GM19372 (cell line): ENCODE data around the gene RNASEL.
"Not testable (repeated sequence)": the region's sequence is repeated elsewhere in the genome, so short reads cannot be mapped to it uniquely, and the experiment has no call there.

Experiments
- ATAC-seq: cut with Tn5 transposase; IDR thresholded peaks from one replicate; pipeline ENCODE4 v1.9.1; 2021; ENCODE audit warnings: mild to moderate bottlenecking, low read depth, moderate library complexity; ENCODE audit not compliant: unreplicated experiment

Gene RNASEL, protein sequence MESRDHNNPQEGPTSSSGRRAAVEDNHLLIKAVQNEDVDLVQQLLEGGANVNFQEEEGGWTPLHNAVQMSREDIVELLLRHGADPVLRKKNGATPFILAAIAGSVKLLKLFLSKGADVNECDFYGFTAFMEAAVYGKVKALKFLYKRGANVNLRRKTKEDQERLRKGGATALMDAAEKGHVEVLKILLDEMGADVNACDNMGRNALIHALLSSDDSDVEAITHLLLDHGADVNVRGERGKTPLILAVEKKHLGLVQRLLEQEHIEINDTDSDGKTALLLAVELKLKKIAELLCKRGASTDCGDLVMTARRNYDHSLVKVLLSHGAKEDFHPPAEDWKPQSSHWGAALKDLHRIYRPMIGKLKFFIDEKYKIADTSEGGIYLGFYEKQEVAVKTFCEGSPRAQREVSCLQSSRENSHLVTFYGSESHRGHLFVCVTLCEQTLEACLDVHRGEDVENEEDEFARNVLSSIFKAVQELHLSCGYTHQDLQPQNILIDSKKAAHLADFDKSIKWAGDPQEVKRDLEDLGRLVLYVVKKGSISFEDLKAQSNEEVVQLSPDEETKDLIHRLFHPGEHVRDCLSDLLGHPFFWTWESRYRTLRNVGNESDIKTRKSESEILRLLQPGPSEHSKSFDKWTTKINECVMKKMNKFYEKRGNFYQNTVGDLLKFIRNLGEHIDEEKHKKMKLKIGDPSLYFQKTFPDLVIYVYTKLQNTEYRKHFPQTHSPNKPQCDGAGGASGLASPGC

DNA sequence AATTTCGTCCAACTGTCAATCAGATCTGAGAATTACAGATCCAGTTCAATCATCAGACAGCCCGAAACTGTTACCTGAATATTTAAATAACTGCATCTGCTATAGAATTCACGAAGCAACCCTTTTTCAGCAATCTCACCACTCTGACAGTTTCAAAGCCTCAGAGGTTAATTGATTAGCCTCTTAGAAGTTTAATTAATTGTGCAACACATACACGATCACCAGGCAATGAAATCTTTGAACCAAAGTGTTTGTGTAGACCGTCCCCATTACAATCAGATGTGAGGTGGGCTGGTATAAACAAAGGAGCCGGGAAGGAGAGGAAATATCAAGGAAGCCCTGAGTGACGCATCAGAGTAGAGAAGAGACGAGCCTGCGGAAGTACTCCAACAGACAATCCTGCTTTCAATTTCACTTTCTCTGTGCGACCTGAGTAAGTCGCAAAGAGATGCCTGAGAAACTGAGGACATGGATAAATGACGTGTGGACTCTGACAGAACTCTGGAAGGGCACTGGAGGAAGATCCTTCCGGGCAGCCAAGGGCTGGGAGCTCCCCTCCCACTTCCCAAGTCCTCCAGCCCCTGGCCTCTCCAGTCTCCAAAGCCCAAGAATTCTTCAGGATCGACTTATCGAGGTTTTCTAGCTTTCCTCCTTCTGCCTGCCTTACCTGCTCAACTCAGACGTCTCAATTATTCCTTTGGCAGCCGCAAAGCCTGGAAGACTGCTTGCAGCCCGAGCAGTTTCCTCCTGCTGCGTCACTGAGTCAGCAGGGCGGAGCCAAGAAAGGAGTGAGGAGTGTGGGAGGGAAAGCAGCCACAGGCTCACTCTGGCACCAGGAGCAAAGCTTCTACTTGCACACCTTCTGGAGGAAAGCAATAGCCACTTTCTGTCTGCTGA lies at the start of gene RNASEL:
Gene RNASEL, minus strand, starts transcription at position 757 of the 897 bp plus-strand sequence. CDS start 2,450 bp downstream, outside the sequence.
- ATAC-seq = peak; percentile 80

DNA sequence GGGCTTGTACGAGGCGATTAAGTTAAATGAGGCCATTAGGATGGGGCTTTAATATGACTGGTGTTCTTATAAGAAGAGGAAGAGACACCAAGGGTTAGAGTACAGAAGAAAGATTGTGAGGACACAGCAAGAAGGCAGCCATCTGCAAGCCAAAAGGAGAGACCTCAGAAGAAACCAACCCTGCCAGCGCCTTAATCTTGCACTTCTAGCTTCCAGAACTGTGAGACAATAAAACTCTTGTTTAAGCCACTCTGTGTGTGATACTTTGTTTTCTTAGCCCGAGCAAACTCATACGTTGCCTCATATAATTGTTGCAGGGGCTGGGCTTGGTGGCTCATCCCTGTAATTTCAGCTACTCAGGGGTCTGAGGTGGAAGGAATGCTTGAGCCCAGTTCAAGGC lies 48.7 kb upstream of the RNASEL start:
- ATAC-seq = no peak

DNA sequence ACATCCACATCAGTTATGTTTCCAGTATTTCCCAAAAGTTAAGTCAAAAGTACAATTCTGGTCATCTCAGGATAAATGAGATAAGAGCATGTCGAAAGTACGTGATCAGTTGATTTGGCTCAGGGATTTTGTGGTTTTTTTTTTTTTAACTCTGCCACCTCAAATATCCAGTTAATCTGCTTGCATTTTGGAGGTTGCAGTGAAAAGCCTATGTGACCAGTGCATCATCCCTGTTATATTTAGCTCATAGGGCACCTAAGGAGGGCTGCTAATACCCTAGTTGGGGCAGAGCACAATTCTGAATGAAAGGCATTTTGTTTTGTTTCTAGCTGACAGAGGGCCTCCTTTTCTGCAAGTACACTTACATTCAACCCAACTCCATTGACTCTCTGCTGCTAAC lies 46.8 kb upstream of the RNASEL start:
- ATAC-seq = no peak

DNA sequence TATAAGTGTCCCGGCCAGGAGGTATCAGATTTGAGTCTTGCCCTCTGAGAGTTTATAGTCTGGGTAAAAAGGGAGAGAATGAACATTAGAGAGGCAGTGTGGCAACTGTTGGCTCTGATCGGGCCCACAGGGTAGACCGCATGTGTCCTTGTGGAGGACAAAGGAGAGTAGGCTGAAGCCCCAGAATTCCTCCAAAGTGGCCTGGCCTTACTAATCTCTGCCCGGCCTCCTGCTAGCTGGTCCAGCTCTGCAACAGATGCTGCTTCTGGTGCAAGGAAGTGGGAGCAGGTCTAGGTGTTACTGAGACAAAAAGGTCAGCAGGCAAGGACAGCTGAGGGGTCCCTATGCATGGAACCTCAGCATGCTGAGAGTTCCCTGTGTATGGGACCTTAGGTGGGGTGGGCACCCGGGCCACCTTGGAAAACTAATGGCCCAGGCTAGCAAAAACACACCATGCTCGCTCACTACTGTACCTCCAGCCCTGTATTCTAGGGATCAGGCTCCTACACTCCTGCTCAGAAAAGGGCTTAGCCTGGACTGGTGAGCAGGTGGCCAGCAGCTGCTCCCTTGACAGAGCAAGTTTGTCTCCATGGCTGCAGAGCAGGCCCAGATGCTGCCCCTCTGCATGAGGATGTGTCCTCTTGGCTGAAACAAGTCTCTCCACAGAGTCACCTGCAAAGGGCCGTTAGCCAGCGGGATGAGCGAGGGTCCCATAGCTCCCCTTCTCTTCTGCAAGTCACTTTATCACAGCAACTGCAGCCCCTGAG lies 45.4 kb upstream of the RNASEL start:
- no peak for ATAC-seq

DNA sequence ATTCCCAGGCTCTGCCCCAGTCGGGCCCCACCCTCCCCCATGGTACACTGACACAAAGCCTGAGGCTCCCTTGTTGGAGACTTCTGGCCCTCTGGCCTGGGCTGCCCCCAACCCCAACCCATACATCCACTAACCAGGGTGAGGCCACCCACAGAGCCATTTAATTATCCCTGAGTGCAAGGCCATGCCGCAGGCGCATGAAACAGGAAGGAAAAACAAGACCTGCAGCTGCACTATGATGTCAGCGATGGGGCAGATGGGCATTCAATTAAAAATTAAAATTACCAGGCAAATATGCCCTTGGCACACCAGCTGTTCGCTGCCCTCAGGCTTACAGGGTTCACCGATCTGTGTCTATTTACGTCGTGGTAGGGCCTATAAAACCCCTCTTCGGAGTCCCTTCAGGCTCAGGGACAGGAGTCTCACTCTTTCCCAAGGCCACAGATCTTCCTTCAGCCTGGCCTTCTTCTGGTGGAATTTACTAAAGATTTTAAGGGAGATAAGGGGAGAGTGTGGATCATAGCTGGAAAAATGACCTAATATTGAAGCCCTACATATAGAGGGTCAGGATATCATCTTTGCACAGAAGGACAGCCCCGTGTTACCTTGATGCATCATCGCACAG lies 44.7 kb upstream of the RNASEL start:
- ATAC-seq = no peak

DNA sequence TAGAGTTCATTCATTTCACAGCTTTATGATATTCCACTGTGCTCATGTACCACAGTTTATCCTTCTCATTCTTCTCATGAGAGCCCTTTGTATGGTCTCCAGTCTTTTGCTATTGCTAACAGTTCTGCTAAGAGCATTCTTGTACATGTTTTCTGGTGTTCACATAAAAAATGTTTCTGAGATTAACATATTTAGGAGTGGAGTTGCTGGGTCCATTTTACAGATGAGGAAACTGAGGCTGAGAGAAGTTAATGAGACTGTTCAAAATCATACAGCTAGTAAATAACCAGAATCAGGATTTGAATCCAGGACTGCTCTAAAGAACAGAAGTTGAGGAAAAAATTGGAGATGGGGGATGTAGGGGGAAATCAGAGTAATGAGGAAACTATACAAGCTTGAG lies 44.0 kb upstream of the RNASEL start:
- ATAC-seq = no peak

DNA sequence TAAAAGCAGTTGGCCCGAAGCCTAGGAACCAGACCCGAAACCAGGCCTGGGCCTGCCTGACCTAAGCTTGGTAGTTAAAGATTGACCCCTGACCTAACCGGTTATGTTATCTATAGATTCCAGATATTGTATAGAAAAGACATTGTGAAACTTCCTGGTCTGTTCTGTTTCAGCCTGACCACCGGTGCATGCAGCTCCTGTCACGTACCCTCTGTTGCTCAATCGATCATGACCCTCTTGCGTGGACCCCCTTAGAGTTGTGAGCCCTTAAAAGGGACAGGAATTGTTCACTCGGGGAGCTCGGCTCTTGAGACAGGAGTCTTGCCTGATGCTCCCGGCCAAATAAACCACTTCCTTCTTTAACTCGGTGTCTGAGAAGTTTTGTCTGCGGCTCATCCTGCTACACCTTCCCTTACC lies 43.4 kb upstream of the RNASEL start:
- not testable (repeated sequence) for ATAC-seq

DNA sequence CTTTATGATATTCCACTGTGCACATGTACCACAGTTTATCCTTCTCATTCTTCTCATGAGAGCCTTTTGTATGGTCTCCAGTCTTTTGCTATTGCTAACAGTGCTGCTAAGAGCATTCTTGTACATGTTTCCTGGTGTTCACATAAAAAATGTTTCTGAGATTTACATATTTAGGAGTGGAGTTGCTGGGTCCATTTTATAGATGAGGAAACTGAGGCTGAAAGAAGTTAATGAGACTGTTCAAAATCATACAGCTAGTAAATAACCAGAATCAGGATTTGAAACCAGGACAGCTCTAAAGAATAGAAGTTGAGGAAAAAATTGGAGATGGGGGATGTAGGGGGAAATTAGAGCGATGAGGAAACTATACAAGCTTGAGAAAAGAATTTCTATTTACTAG lies 42.9 kb upstream of the RNASEL start:
- ATAC-seq = no peak

DNA sequence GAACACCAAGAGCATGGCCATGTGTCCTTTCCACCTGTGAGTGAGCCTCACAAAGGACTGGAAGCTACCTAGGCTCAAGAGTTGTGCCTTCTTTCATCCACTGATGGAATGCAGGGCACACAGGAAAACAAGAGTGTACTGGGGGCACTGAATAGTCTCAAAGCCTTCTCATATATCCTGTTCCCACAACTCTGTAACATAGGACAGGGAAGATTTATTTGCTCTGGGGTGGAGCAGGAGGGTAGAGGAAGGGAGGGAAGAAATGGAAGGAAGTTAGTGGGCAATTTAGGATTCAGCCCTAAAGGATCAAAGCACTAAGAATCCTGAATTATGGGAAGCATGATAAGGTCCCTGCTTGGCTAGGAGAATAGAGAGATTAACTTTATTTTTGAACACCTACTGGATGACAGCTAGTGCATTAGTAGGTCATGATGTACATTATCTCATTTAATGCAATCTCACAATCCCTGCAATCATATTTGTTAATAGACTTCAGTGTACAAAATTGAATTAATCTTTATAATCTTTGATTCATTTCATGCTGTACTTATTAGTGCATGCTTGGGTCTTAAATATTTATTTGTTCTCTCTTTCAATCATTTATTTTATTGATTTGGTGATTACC lies 42.1 kb upstream of the RNASEL start:
- no peak for ATAC-seq

DNA sequence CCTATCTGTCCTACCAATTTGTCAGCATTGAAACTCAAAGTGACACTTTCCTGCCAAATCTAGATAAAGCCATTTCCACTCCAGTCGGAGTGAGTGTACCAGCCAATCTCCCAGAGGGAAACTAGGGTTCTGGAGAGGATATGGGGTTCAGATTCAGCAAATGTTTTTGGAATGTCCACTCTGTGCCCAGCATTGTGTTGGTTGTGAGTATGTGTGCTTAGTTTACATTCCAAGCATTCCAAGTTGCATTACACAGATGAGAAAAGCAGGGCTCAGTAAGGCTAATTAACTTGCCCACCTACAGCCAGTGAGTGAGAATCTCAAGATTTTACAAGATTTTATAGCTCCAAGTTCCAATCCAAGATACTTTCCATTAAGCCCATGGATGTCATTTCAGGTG lies 41.5 kb upstream of the RNASEL start:
- ATAC-seq = no peak

DNA sequence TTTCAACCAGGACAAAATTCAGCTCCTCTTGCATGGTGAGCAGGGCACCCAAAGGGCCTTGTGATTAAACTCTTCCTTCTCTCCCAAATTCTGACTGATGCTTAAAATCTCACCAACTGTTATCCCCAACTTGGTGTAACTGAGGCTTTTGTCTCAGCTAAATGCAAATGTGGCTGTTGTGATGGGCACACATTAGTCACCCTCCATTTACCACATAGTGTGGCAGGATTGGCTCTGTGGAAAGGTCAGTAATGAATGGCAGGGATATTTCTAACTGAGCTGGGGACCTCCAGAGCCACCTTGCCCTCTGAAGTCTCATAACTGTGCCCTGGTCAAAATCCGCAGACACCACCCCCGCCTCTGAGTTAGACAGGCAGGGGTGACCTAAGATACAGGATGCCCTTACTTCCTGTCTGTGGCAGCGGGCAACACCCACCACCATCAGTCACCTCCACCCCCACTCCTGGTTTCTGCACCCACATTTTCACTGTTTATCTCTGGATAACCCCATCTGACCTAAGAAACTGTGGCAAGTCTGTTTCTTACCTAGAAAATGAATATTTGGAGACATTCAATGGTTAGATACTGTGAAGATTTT lies 40.5 kb upstream of the RNASEL start:
- no peak for ATAC-seq

DNA sequence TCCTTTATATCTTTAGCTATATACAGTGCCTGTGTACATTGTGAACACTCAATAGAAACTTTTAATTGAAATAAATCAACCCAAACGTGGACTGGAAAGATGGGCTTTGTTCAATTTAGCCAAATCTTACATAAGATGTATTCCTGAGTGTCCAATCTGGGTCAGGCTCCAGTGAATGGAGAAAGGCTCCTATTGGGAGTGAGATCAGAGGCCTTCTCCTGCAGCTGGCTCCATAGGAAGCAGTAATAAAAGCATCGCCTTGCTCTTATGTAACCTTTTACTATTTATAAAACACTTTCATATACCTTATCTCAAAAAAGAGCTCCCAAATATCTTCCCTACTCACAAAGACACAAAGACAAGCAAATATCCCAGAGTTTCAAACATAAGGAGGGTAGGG lies 40.0 kb upstream of the RNASEL start:
- no peak for ATAC-seq

DNA sequence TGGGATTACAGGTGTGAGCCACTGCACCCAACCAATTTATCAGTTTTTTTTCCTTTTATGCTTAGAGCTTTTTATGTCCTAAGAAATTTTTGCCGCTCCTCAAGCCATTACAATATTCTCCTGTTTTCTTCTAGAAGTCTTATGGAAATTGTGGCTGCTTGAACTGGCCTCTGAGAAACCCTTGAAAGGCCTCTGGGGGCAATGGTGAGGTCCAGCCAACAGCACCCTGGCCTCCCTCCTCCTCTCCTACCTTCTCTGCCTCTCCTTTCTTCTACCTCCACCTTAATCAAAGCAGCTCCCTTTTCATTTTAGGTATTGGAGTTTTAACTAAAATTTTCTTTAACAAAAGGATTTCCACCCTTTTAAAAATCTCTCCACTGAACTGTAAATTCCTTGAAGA lies 39.6 kb upstream of the RNASEL start:
- no peak for ATAC-seq

DNA sequence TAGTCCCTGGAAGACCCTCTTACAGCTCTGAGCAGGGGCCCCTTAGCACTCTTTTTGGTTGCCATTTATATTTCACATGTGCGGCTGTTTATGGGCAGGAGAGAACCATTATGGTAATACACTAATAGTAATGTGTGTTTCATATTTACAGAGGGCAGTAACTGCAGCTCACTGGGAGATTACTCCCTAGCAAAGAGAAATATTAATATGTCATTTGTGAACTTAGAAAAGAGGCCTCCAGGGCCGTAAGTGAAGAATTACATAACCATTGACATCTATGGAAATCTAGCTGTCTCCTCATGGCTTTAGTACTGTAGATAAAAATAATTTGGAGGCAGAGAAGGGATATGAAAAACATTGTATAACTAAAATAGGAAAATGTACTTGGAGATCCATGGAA lies 38.6 kb upstream of the RNASEL start:
- no peak for ATAC-seq

DNA sequence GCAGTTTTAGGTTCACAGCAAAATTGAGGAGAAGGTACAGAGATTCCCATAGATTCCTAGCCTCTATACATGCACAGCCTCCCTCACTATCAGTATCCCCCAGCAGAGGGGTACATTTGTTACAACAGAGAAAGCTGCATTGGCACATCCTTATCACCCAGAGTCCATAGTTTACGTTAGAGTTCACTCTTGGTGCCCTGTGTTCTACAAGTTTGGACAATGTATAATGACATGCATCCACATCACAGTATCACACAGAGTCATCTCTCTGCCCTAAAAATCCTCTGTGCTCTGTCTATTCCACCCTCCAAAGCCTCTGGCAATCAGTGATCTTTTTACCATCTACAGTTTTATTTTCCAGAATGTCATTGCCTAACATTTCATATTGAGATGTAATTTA lies 37.5 kb upstream of the RNASEL start:
- no peak for ATAC-seq

DNA sequence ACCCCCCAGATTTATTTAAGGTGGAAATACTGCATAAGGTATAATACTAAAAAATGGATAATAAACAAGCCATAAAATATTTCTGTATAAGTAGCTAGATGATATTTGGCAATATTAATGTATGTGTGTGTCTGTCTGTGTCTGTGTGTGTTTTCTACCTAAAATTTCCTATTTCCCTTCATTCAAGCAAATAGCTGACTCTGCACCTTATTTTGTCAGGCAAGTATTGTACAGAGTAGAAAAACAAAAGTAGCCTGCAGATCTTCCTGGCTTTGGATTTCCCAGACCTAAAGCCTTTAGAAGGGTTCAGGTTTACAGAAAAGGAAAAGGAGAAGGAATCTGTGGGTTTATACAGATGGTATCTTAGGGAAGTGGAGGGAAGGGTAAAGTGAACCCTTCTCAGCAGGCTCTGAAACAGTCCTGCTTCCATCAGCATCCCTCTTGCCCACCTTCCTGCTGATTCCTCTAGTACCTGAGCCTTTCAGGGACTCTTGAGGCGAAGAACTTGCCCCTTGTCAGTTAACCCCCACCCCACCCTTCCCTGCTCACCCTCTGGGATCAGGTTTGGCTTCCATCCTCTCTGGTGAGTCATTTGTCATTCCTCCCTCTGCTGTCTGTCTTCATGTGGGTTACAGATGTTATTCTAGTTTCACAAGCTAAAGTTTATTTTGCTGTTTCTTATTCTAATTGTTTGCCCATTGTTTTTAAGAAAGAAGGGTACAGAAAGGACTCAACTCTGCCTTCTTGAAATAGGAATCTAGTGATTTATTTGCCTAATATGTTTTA lies 36.9 kb upstream of the RNASEL start:
- ATAC-seq = no peak

DNA sequence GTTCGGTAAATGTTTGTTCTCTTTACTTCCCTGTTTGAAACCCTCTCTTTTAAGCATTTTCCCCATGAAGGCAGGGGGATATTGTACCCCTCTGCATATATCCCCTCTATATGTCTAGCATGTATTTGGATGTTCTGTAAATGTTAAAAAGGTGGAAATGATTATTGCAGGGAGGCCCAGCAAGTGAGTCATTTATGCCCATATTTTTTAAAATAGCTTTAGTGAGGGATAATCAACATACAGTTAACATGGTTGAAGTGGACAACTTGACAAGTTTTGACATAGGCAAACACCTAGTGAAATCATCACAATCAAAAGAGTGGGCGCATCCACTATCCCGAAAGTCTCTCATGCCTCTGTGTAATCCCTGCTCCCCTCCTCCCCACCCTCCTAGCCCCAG lies 36.0 kb upstream of the RNASEL start:
- no peak for ATAC-seq

DNA sequence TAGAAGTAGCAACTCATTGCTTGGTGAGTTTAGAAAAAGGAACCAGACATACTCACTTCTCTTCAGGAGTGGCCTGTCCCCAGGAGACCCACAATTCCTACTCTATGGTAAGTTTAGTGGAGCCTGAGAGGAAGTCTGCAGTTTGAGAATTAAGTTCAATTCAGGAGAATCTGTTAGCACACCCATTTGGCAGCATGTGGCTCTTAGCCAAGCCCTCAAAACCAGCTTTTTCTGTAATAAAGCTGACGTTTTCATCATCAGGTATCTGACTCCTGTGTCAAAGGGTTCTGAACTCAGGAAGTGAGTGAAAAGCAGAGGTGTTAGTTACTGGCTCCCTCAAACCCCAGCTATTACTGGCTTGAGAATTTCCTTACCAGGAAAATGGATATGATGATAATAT lies 35.5 kb upstream of the RNASEL start:
- ATAC-seq = no peak
